ENCODE data around the gene ELK3.

The ELK3 gene

GRCh38 chr12:96260644-96261043, 66.5 kb downstream of the ELK3 start (continued):
- TF ChIP-seq ZNF565 (CRISPR knock-in tag; conservative IDR thresholded peaks at IDR 0.05; ENCODE audit: low read depth) (no peak), ZNF8 (CRISPR knock-in tag; IDR thresholded peaks at IDR 0.05) (no peak), ZC3H10 (CRISPR knock-in tag; IDR thresholded peaks at IDR 0.05) (no peak), BACH2 (CRISPR knock-in tag; IDR thresholded peaks at IDR 0.05; ENCODE audit: borderline replicate concordance) (no peak)

GRCh38 chr12:96261557-96261956, 67.4 kb downstream of the ELK3 start:
- ATAC-seq, result no peak

GRCh38 chr12:96263449-96263902, 69.3 kb downstream of the ELK3 start:
- ATAC-seq, result no peak
- no peak for TF ChIP-seq PPARA (CRISPR knock-in tag; IDR thresholded peaks at IDR 0.05; ENCODE audit: borderline replicate concordance)

More at GRCh38 chr12:96261557-96261956, 67.4 kb downstream of the ELK3 start:
- no peak for TF ChIP-seq ZNF70 (CRISPR knock-in tag; IDR thresholded peaks at IDR 0.05)

- TF ChIP-seq ARNTL (CRISPR knock-in tag; IDR thresholded peaks at IDR 0.05; ENCODE audit: borderline replicate concordance, low read depth), result no peak
- no peak for TF ChIP-seq TCF4 (CRISPR knock-in tag; IDR thresholded peaks at IDR 0.05; ENCODE audit: borderline replicate concordance)
- no peak for TF ChIP-seq OSR1 (CRISPR knock-in tag; IDR thresholded peaks at IDR 0.05)
- no peak for TF ChIP-seq BACH2 (CRISPR knock-in tag; IDR thresholded peaks at IDR 0.05; ENCODE audit: borderline replicate concordance)
- ATAC-seq, result no peak
Observed at GRCh38 chr12:96265400-96265799, 71.2 kb downstream of the ELK3 start.

GRCh38 chr12:96265836-96266235, 71.7 kb downstream of the ELK3 start:
- no peak for TF ChIP-seq OSR1 (CRISPR knock-in tag; IDR thresholded peaks at IDR 0.05)
- no peak for TF ChIP-seq SNAI2 (CRISPR knock-in tag; IDR thresholded peaks at IDR 0.05)
- TF ChIP-seq CREB5 (CRISPR knock-in tag; IDR thresholded peaks at IDR 0.05; ENCODE audit: low read depth), result no peak
- TF ChIP-seq CSRNP3 (CRISPR knock-in tag; IDR thresholded peaks at IDR 0.05), result no peak
- TF ChIP-seq PPARA (CRISPR knock-in tag; IDR thresholded peaks at IDR 0.05; ENCODE audit: borderline replicate concordance), result no peak
- TF ChIP-seq ISL1 (CRISPR knock-in tag; IDR thresholded peaks at IDR 0.05), result no peak
- ATAC-seq, result no peak

- no peak for TF ChIP-seq CSRNP3 (CRISPR knock-in tag; IDR thresholded peaks at IDR 0.05)
- ATAC-seq, result no peak
Observed at GRCh38 chr12:96266238-96266637, 72.1 kb downstream of the ELK3 start.

- TF ChIP-seq ARNTL (CRISPR knock-in tag; IDR thresholded peaks at IDR 0.05; ENCODE audit: borderline replicate concordance, low read depth), result no peak
- no peak for TF ChIP-seq CREB5 (CRISPR knock-in tag; IDR thresholded peaks at IDR 0.05; ENCODE audit: low read depth)
- no peak for TF ChIP-seq TCF4 (CRISPR knock-in tag; IDR thresholded peaks at IDR 0.05; ENCODE audit: borderline replicate concordance)
- TF ChIP-seq ISL1 (CRISPR knock-in tag; IDR thresholded peaks at IDR 0.05), result no peak
- no peak for TF ChIP-seq BACH2 (CRISPR knock-in tag; IDR thresholded peaks at IDR 0.05; ENCODE audit: borderline replicate concordance)
- TF ChIP-seq ESRRG (CRISPR knock-in tag; IDR thresholded peaks at IDR 0.05), result no peak
- TF ChIP-seq ZNF70 (CRISPR knock-in tag; IDR thresholded peaks at IDR 0.05), result no peak
- no peak for TF ChIP-seq RARB (CRISPR knock-in tag; IDR thresholded peaks at IDR 0.05)
- TF ChIP-seq CSRNP3 (CRISPR knock-in tag; IDR thresholded peaks at IDR 0.05), result no peak
- TF ChIP-seq PPARA (CRISPR knock-in tag; IDR thresholded peaks at IDR 0.05; ENCODE audit: borderline replicate concordance), result no peak
- TF ChIP-seq ZNF565 (CRISPR knock-in tag; conservative IDR thresholded peaks at IDR 0.05; ENCODE audit: low read depth), result no peak
- TF ChIP-seq GLIS3 (CRISPR knock-in tag; IDR thresholded peaks at IDR 0.05), result no peak
- TF ChIP-seq ZFP30 (CRISPR knock-in tag; IDR thresholded peaks at IDR 0.05), result no peak
- no peak for ATAC-seq
Observed at GRCh38 chr12:96271469-96272199, 77.5 kb downstream of the ELK3 start.
